HG03103 (cell line): ENCODE measurements around the gene DRAXIN.

Experiments
- ATAC-seq: cut with Tn5 transposase; IDR thresholded peaks from one replicate; pipeline ENCODE4 v1.9.1; 2021; ENCODE audit warnings: low read depth; ENCODE audit not compliant: unreplicated experiment

DRAXIN gene

GRCh38 chr1:11705596-11705995 lies 14.1 kb downstream of the DRAXIN start:
- ATAC-seq = no peak

- no peak for ATAC-seq
These were observed 14.8 kb downstream of the DRAXIN start for GRCh38 chr1:11706292-11706691.

- no peak for ATAC-seq
These were observed 16.2 kb downstream of the DRAXIN start for GRCh38 chr1:11707621-11708276.

GRCh38 chr1:11708554-11709350 lies 17.2 kb downstream of the DRAXIN start:
- no peak for ATAC-seq

- no peak for ATAC-seq
These were observed 20.0 kb downstream of the DRAXIN start for GRCh38 chr1:11711490-11711889.

GRCh38 chr1:11712285-11712684 lies 20.8 kb downstream of the DRAXIN start:
- no peak for ATAC-seq

- ATAC-seq = no peak
These were observed 21.6 kb downstream of the DRAXIN start for GRCh38 chr1:11713095-11713494.

GRCh38 chr1:11714831-11715575 lies 23.5 kb downstream of the DRAXIN start:
- ATAC-seq = no peak

GRCh38 chr1:11719313-11720032 lies 28.0 kb downstream of the DRAXIN start:
- no peak for ATAC-seq

- no peak for ATAC-seq
These were observed 28.5 kb downstream of the DRAXIN start for GRCh38 chr1:11720033-11720376.

- no peak for ATAC-seq
These were observed 29.0 kb downstream of the DRAXIN start for GRCh38 chr1:11720525-11720924.

- ATAC-seq = no peak
These were observed 29.8 kb downstream of the DRAXIN start for GRCh38 chr1:11721311-11721710.

GRCh38 chr1:11722538-11722937 lies 31.0 kb downstream of the DRAXIN start:
- ATAC-seq = no peak

- no peak for ATAC-seq
These were observed 34.1 kb downstream of the DRAXIN start for GRCh38 chr1:11725616-11726015.

GRCh38 chr1:11727119-11727518 lies 35.6 kb downstream of the DRAXIN start:
- ATAC-seq = no peak

GRCh38 chr1:11728126-11728806 lies 36.8 kb downstream of the DRAXIN start:
- no peak for ATAC-seq

GRCh38 chr1:11729155-11729497 lies 37.6 kb downstream of the DRAXIN start:
- no peak for ATAC-seq

GRCh38 chr1:11729498-11730428 lies 38.3 kb downstream of the DRAXIN start:
- no peak for ATAC-seq

- ATAC-seq = no peak
These were observed 39.0 kb downstream of the DRAXIN start for GRCh38 chr1:11730429-11730891.
